ENCODE data around the gene TYW3.
"Not testable (repeated sequence)": the region's sequence is repeated elsewhere in the genome, so short reads cannot be mapped to it uniquely, and the experiment has no call there.

TYW3 gene

GRCh38 chr1:74731399-74732052, 1.4 kb upstream of the TYW3 start:
- no peak for DNase-seq (ENCODE audit: low spot score)

- DNase-seq (ENCODE audit: low spot score), result not testable (repeated sequence)
Observed at GRCh38 chr1:74732071-74732946, 643 bp upstream of the TYW3 start.

GRCh38 chr1:74733604-74734484, 892 bp downstream of the TYW3 start:
- no peak for DNase-seq (ENCODE audit: low spot score)

GRCh38 chr1:74737333-74737732, 4.4 kb downstream of the TYW3 start:
- DNase-seq (ENCODE audit: low spot score), result no peak

GRCh38 chr1:74740307-74740980, 7.5 kb downstream of the TYW3 start:
- DNase-seq (ENCODE audit: low spot score), result not testable (repeated sequence)

GRCh38 chr1:74745247-74745646, 12.3 kb downstream of the TYW3 start:
- not testable (repeated sequence) for DNase-seq (ENCODE audit: low spot score)

- DNase-seq (ENCODE audit: low spot score), result no peak
Observed at GRCh38 chr1:74748960-74749359, 16.0 kb downstream of the TYW3 start.

- DNase-seq (ENCODE audit: low spot score), result no peak
Observed at GRCh38 chr1:74753104-74753503, 20.2 kb downstream of the TYW3 start.

GRCh38 chr1:74755475-74755874, 22.5 kb downstream of the TYW3 start:
- no peak for DNase-seq (ENCODE audit: low spot score)

GRCh38 chr1:74756650-74757049, 23.7 kb downstream of the TYW3 start:
- not testable (repeated sequence) for DNase-seq (ENCODE audit: low spot score)

- no peak for DNase-seq (ENCODE audit: low spot score)
Observed at GRCh38 chr1:74763807-74764206, 30.9 kb downstream of the TYW3 start.

- DNase-seq (ENCODE audit: low spot score), result no peak
Observed at GRCh38 chr1:74766579-74766978, 33.6 kb downstream of the TYW3 start.

- DNase-seq (ENCODE audit: low spot score), result no peak
Observed at GRCh38 chr1:74767490-74767889, 34.5 kb downstream of the TYW3 start.

- no peak for DNase-seq (ENCODE audit: low spot score)
Observed at GRCh38 chr1:74771913-74772515, 39.1 kb downstream of the TYW3 start.

- no peak for DNase-seq (ENCODE audit: low spot score)
Observed at GRCh38 chr1:74772945-74773344, 40.0 kb downstream of the TYW3 start.

- DNase-seq (ENCODE audit: low spot score), result no peak
Observed at GRCh38 chr1:74773582-74773981, 40.6 kb downstream of the TYW3 start.

GRCh38 chr1:74775735-74776134, 42.8 kb downstream of the TYW3 start:
- DNase-seq (ENCODE audit: low spot score), result no peak

- DNase-seq (ENCODE audit: low spot score), result no peak
Observed at GRCh38 chr1:74777525-74777924, 44.6 kb downstream of the TYW3 start.

GRCh38 chr1:74779750-74780149, 46.8 kb downstream of the TYW3 start:
- DNase-seq (ENCODE audit: low spot score), result no peak

GRCh38 chr1:74780594-74780993, 47.6 kb downstream of the TYW3 start:
- no peak for DNase-seq (ENCODE audit: low spot score)

- no peak for DNase-seq (ENCODE audit: low spot score)
Observed at GRCh38 chr1:74785944-74786343, 53.0 kb downstream of the TYW3 start.

Data from left forelimb (tissue), 1 donor.